Upper lobe of right lung (tissue), 1 donor: ENCODE measurements around the gene MSANTD3. TPM values are rescaled to one million over a fixed set of nuclear protein-coding genes. Genes with fewer than 3 reads are reported as not detected.

Experiments
- ATAC-seq: fragments of 200-7000 bp; cut with Tn5 transposase; one replicate; pipeline ENCODE4 v1.9.1; 2020; ENCODE audit warnings: mild to moderate bottlenecking, moderate library complexity
- DNase-seq: peaks from one replicate; pipeline ENCODE4 v3.0.0-alpha.2; 2020
- H3K27ac ChIP-seq: fragments of 200-600 bp; one replicate; pipeline ENCODE4 v1.8.0; 2022
- H3K27me3 ChIP-seq: fragments of 200-600 bp; one replicate; pipeline ENCODE4 v1.8.0; 2022; ENCODE audit warnings: mild to moderate bottlenecking
- H3K36me3 ChIP-seq: fragments of 200-600 bp; one replicate; pipeline ENCODE4 v1.8.0; 2022
- H3K4me1 ChIP-seq: fragments of 200-600 bp; one replicate; pipeline ENCODE4 v1.8.0; 2022
- H3K4me3 ChIP-seq: fragments of 200-600 bp; one replicate; pipeline ENCODE4 v1.8.0; 2022; ENCODE audit warnings: mild to moderate bottlenecking
- H3K9me3 ChIP-seq: fragments of 200-600 bp; one replicate; pipeline ENCODE4 v1.8.0; 2022
- intact Hi-C: fragments of 100-400 bp; cut with DNase I; formaldehyde crosslinking; loops from one replicate; pipeline ENCODE4 v1.11.0; 2022
- total RNA-seq: library from RNA; stranded (reverse); fragmentation: NEBNext Ultra II Directional; extraction: Animal tissue kit (Norgen Biotek cat#: 25700); gene quantifications from one replicate; pipeline ENCODE4 v1.2.1, GENCODE V29; 2021
- TF ChIP-seq, protein P1 (sequence below): fragments of 200-600 bp; IDR thresholded peaks from one replicate; pipeline ENCODE4 v1.8.0; 2022; ENCODE audit warnings: antibody characterized with exemption
- donor health status: DM: no; HTN: yes; CAD: no; lungs with severe emphysema.

Gene MSANTD3
- total RNA-seq, 1 donor from 2014 or later = 18.1 TPM

DNA sequence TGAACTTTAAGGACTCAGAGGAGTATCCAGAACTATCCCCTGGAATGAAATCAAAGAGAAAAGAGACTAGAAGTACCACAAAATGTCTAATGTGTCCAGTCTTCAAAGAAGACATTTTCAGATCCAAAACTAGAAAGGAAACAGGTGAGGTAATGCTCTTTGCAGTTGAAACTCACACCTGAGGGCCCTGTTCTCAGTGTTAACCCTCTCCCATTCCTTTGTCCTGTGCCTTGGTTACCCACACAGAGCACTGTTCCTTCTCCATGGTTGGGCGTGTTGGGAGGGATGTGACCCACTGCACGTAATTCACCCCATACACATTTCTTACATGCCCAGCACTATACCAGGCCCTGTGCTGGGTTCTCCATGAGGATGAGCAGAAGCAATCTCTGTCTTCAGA lies 21.3 kb downstream of the MSANTD3 start:
- no peak for ATAC-seq
- intact Hi-C loops = no loop called here

DNA sequence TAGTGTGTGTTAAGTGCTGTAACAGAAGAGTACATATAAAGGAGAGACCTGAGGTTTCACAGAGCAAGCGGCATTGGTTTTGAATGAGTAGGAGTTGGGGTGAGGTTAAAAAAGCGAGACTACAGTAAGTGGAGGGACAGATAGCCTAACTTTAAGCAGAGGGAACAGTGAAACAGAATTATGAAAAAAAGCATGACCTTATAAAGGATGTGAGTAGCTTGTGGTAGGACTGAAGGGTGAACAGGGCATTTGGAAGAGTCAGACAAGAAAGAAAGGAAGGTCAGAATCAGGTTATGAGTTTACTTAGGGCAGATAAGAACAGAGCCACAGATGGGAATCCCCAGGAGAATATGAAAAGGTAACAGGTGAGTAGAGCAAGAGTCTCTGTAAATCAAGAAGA lies 22.5 kb downstream of the MSANTD3 start:
- H3K27ac ChIP-seq = no peak overlapping the region
- no peaks in the 10 kb centered on the region for H3K9me3 ChIP-seq
- peaks cover 12% of the 10 kb centered on the region for H3K36me3 ChIP-seq
- intact Hi-C loops = no loop called here
- DNase-seq (no peak), ATAC-seq (no peak)
- TF ChIP-seq, protein P1, sequence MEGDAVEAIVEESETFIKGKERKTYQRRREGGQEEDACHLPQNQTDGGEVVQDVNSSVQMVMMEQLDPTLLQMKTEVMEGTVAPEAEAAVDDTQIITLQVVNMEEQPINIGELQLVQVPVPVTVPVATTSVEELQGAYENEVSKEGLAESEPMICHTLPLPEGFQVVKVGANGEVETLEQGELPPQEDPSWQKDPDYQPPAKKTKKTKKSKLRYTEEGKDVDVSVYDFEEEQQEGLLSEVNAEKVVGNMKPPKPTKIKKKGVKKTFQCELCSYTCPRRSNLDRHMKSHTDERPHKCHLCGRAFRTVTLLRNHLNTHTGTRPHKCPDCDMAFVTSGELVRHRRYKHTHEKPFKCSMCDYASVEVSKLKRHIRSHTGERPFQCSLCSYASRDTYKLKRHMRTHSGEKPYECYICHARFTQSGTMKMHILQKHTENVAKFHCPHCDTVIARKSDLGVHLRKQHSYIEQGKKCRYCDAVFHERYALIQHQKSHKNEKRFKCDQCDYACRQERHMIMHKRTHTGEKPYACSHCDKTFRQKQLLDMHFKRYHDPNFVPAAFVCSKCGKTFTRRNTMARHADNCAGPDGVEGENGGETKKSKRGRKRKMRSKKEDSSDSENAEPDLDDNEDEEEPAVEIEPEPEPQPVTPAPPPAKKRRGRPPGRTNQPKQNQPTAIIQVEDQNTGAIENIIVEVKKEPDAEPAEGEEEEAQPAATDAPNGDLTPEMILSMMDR = no peak
- no peaks in the 10 kb centered on the region for H3K27me3 ChIP-seq
- no peak overlapping the region for H3K4me3 ChIP-seq
- H3K4me1 ChIP-seq = no peaks in the 10 kb centered on the region

More for the DNA sequence above, 21.3 kb downstream of the MSANTD3 start:
- no peak overlapping the region for H3K27ac ChIP-seq
- TF ChIP-seq, protein P1 = no peak
- no peak for DNase-seq
- no peaks in the 10 kb centered on the region for H3K27me3 ChIP-seq
- peaks cover 8% of the 10 kb centered on the region for H3K4me1 ChIP-seq
- no peak overlapping the region for H3K4me3 ChIP-seq
- H3K36me3 ChIP-seq = peaks cover 12% of the 10 kb centered on the region
- no peaks in the 10 kb centered on the region for H3K9me3 ChIP-seq

DNA sequence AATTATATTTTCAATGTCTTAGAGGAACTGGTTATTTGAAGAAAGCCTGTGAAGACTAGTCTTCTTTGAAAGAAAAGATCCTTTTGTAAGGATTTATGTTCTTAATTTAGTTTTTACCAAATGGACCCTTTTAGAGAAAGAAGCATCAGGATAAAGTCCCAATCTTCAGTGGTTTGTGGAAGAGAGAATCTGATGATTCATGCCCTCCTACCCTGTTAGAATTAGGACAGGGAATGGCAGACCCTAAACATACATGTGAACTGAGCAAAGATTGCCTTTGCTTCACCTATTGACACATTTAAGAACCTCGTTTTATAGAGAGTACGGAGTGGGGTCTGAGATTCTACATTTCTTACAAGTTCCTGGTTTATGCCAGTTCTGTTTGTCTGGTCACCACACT lies 26.0 kb downstream of the MSANTD3 start:
- TF ChIP-seq, protein P1 = no peak
- H3K27me3 ChIP-seq = no peaks in the 10 kb centered on the region
- H3K27ac ChIP-seq = no peak overlapping the region
- no peaks in the 10 kb centered on the region for H3K4me1 ChIP-seq
- no peak for DNase-seq
- H3K4me3 ChIP-seq = no peak overlapping the region
- intact Hi-C loops = no loop called here
- H3K9me3 ChIP-seq = no peaks in the 10 kb centered on the region
- peaks cover 12% of the 10 kb centered on the region for H3K36me3 ChIP-seq
- ATAC-seq = no peak

DNA sequence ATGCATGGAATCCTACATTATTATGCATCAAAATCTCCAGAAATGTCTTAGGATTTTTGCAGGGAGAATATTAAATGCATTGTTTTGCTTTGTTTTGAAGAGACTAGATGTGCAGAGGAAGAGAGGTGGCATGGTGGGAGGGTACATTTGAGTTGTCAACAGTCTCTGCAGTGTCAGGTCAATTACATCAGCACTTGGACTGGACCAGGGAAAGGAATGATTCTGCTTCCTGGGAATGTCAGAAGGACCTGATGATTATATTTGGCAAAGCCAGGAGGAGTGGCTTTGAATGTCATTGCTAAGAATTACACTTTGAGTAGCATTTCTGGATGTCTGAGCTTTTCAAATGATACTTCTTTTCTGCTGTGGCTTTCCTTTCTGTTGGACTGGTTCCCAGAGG lies 28.5 kb downstream of the MSANTD3 start:
- TF ChIP-seq, protein P1 = no peak
- Histone ChIP-seq H3K9me3 (no peaks in the 10 kb centered on the region), H3K27ac (no peak overlapping the region), H3K36me3 (peaks cover 11% of the 10 kb centered on the region), H3K4me1 (no peaks in the 10 kb centered on the region), H3K4me3 (no peak overlapping the region), H3K27me3 (no peaks in the 10 kb centered on the region)
- intact Hi-C loops = no loop called here
- DNase-seq (no peak), ATAC-seq (no peak)

DNA sequence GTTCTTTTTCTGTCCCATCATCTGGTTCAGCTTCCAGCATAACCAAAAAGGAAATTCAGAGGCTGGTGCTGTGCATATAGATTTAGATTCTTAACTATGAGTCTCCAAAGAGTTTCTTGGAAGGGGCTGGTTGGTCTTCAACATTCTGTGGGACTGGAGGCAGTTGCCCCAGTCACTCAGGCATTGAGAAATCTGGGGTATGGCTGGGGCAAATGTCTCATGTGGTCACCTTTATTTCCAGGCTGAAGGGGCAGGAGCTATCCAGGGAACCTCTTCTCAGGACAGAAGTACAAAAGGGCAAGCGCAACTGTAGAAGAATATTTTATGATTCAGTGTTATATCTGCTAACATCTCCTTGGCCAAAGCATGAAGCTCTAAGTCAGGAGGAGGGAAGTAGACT lies 30.6 kb downstream of the MSANTD3 start:
- no peaks in the 10 kb centered on the region for H3K27me3 ChIP-seq
- H3K4me3 ChIP-seq = no peak overlapping the region
- no peaks in the 10 kb centered on the region for H3K4me1 ChIP-seq
- TF ChIP-seq, protein P1 = no peak
- H3K9me3 ChIP-seq = no peaks in the 10 kb centered on the region
- ATAC-seq (no peak), DNase-seq (no peak)
- intact Hi-C loops = no loop called here
- peaks cover 5% of the 10 kb centered on the region for H3K36me3 ChIP-seq
- no peak overlapping the region for H3K27ac ChIP-seq

DNA sequence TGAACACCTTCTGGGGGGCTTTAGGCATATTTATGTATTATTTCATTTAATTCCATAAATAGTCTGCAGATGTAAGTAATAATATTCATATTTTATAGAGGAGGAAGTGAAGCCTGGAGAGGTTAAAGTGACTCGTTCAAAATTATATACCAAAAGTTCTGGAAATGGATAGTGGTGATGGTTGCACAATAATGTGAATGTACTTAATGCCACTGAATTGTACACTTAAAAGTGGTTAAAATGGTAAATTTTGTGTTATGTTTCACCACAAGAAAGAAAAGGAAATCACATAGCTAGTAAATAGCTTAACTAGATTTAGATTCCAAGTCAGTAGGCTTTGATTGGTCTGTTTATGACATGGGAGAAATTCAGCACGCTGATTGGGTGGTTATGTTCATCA lies 33.0 kb downstream of the MSANTD3 start:
- TF ChIP-seq, protein P1 = no peak
- no peaks in the 10 kb centered on the region for H3K9me3 ChIP-seq
- intact Hi-C loops = no loop called here
- DNase-seq (no peak), ATAC-seq (no peak)
- H3K36me3 ChIP-seq = no peaks in the 10 kb centered on the region
- H3K27ac ChIP-seq = no peak overlapping the region
- H3K4me3 ChIP-seq = no peak overlapping the region
- no peaks in the 10 kb centered on the region for H3K4me1 ChIP-seq
- no peaks in the 10 kb centered on the region for H3K27me3 ChIP-seq
